ENCODE data around the gene CEP83.
A peak's percentile ranks its signal among the peaks of the same experiment; 100 is the strongest.
"Not testable (repeated sequence)": the region's sequence is repeated elsewhere in the genome, so short reads cannot be mapped to it uniquely, and the experiment has no call there.

Gene CEP83

GRCh38 chr12:94459728-94460615 lies at the start of gene CEP83:
Gene CEP83, minus strand, starts transcription at chr12:94459867. Its CDS starts 47,377 bp downstream, at chr12:94412490.
- DNase-seq: peak; percentile 85

- DNase-seq: no peak
Measured at GRCh38 chr12:94509317-94509716, 49.6 kb upstream of the CEP83 start.

GRCh38 chr12:94507455-94507854 lies 47.8 kb upstream of the CEP83 start:
- DNase-seq: no peak

GRCh38 chr12:94504386-94504785 lies 44.7 kb upstream of the CEP83 start:
- DNase-seq: no peak

- no peak for DNase-seq
Measured at GRCh38 chr12:94503619-94504018, 44.0 kb upstream of the CEP83 start.

GRCh38 chr12:94500831-94501567 lies 41.3 kb upstream of the CEP83 start:
- no peak for DNase-seq

GRCh38 chr12:94498698-94499097 lies 39.0 kb upstream of the CEP83 start:
- no peak for DNase-seq

GRCh38 chr12:94498073-94498472 lies 38.4 kb upstream of the CEP83 start:
- no peak for DNase-seq

GRCh38 chr12:94495445-94496115 lies 35.9 kb upstream of the CEP83 start:
- DNase-seq: no peak

GRCh38 chr12:94491489-94491888 lies 31.8 kb upstream of the CEP83 start:
- no peak for DNase-seq

- no peak for DNase-seq
Measured at GRCh38 chr12:94488463-94488862, 28.8 kb upstream of the CEP83 start.

- no peak for DNase-seq
Measured at GRCh38 chr12:94481734-94482133, 22.1 kb upstream of the CEP83 start.

- DNase-seq: no peak
Measured at GRCh38 chr12:94469522-94469921, 9.9 kb upstream of the CEP83 start.

GRCh38 chr12:94460616-94460959 lies 921 bp upstream of the CEP83 start:
- DNase-seq: no peak

- peak; percentile 21 for DNase-seq
Measured at GRCh38 chr12:94458877-94459727, 565 bp downstream of the CEP83 start.

GRCh38 chr12:94457311-94457710 lies 2.4 kb downstream of the CEP83 start:
- DNase-seq: no peak

GRCh38 chr12:94454318-94454717 lies 5.3 kb downstream of the CEP83 start:
- not testable (repeated sequence) for DNase-seq

GRCh38 chr12:94445662-94446061 lies 14.0 kb downstream of the CEP83 start:
- DNase-seq: no peak

- no peak for DNase-seq
Measured at GRCh38 chr12:94437303-94437702, 22.4 kb downstream of the CEP83 start.

GRCh38 chr12:94435511-94435927 lies 24.1 kb downstream of the CEP83 start:
- DNase-seq: no peak

GRCh38 chr12:94434171-94434570 lies 25.5 kb downstream of the CEP83 start:
- no peak for DNase-seq

- no peak for DNase-seq
Measured at GRCh38 chr12:94433744-94434143, 25.9 kb downstream of the CEP83 start.

GRCh38 chr12:94430304-94430703 lies 29.4 kb downstream of the CEP83 start:
- DNase-seq: no peak

Measured in DMS153 (cell line).